ENCODE measurements around the gene METTL17.

Gene METTL17

DNA sequence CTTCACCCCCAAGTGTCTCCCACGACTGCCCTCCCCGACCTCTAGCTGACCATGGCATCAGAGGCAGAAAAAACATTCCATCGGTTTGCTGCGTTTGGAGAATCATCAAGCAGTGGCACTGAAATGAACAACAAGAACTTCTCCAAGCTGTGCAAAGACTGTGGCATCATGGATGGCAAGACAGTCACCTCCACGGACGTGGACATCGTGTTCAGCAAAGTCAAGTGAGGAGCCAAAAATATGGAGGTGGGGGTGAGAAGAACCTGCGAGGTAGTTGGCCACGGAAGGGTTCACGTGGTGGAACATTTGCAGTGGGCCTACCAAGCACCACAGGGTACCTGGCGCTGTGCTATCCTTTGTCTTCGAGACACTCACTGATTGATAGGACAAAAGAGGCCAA, 40.8 kb downstream of the METTL17 start:
- DNase-seq (ENCODE audit: extremely low spot score), result no peak
- TF ChIP-seq, protein P1, sequence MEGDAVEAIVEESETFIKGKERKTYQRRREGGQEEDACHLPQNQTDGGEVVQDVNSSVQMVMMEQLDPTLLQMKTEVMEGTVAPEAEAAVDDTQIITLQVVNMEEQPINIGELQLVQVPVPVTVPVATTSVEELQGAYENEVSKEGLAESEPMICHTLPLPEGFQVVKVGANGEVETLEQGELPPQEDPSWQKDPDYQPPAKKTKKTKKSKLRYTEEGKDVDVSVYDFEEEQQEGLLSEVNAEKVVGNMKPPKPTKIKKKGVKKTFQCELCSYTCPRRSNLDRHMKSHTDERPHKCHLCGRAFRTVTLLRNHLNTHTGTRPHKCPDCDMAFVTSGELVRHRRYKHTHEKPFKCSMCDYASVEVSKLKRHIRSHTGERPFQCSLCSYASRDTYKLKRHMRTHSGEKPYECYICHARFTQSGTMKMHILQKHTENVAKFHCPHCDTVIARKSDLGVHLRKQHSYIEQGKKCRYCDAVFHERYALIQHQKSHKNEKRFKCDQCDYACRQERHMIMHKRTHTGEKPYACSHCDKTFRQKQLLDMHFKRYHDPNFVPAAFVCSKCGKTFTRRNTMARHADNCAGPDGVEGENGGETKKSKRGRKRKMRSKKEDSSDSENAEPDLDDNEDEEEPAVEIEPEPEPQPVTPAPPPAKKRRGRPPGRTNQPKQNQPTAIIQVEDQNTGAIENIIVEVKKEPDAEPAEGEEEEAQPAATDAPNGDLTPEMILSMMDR (IDR thresholded peaks at IDR 0.05; ENCODE audit: control extremely low read depth, extremely low read depth, low read depth, missing control alignments), result no peak
- ChIA-PET POLR2A (no interaction called here), CTCF (interaction anchor here (1.0 to 7.2 kb wide), 2 partner anchors 10 to 15 kb away, joined by 3 to 69 read pairs; no protein-coding TSS in a partner anchor)

DNA sequence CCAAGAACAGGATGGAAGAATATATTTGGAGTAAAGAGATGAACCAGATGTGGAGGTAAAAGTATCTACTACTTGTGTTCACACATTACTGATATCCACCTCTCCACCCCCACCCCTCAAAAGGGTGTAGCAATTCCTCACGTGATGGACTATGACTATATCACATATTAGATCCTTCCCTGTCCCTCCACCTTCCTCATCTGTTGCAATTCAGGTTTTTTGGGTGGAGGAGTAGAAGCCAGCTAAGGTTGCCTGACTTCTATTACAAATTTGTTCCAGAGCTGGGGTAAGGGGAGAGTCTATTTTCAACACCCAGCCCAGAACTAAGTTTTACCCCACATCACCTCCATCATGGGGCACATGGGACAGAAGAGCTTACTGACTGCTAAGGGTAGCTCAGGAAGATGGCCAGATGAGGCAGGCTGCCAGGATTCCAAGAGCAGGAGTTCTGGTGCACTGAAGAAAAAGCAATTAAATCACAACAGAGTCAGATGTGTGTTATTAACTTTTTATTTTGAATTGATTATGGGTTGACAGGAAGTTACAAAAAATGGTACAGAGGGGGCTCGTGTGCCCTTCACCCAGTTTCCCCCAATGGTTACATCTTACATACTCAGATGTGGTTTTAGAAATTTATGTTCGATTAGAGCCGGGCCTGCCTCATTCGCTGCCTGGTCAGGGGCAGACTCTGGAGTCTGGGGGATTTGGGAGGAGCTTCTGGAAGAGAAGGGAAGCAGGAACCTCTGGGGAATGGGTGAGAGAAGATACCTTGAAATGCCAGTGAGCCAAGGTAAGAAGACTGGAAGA, 42.7 kb downstream of the METTL17 start:
- no peak for DNase-seq (ENCODE audit: extremely low spot score)
- POLR2A ChIA-PET, result no interaction called here
- CTCF ChIA-PET, result interaction anchor here (0.7 to 7.2 kb wide), 12 partner anchors 8 to 72 kb away, joined by 3 to 69 read pairs (median 4); no protein-coding TSS in a partner anchor
- TF ChIP-seq, protein P1 (IDR thresholded peaks at IDR 0.05; ENCODE audit: control extremely low read depth, extremely low read depth, low read depth, missing control alignments), result no peak

DNA sequence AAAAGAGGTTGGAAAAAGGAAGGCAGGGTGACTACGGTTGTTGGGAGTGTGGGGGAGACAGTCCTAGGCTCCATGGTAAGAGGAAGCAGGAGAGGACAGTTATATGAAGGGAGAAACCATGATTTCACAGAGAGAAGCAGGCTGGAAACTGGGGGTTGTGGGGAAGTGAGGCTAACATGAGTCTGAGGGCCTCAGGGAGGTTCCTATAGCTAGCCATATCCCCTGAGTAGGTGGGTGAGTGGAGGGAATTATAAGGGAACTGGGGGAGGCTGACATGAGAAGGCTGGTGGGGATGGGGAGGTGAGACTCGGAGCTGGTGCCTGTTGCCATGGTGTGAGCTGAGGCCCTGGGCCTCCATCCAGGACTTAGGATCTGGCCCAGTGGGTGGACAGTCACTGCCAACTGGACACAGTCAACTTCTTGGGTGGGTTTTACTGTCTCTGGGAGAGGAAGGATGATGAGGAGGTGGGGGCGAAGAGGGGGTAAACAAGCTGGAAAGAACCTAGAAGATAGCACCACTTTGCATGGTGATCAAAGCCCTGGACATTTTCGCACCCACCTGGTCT, 43.4 kb downstream of the METTL17 start:
- DNase-seq (ENCODE audit: extremely low spot score), result no peak
- POLR2A ChIA-PET, result no interaction called here
- CTCF ChIA-PET, result interaction anchor here (1.0 to 7.2 kb wide), 8 partner anchors 10 to 59 kb away, joined by 3 to 69 read pairs (median 5); no protein-coding TSS in a partner anchor
- TF ChIP-seq, protein P1 (IDR thresholded peaks at IDR 0.05; ENCODE audit: control extremely low read depth, extremely low read depth, low read depth, missing control alignments), result no peak

GRCh38 chr14:21034707-21035106, 44.9 kb downstream of the METTL17 start, which contains the start of gene RNASE13:
Gene RNASE13, minus strand, starts transcription at chr14:21034807. Its CDS starts 519 bp downstream, at chr14:21034288.
- CTCF ChIA-PET, result interaction anchor here (0.8 to 7.2 kb wide), 6 partner anchors 13 to 69 kb away, joined by 3 to 69 read pairs (median 7); no protein-coding TSS in a partner anchor
- DNase-seq (ENCODE audit: extremely low spot score), result no peak
- TF ChIP-seq, protein P1 (IDR thresholded peaks at IDR 0.05; ENCODE audit: control extremely low read depth, extremely low read depth, low read depth, missing control alignments), result no peak
- POLR2A ChIA-PET, result no interaction called here

- TF ChIP-seq, protein P1 (IDR thresholded peaks at IDR 0.05; ENCODE audit: control extremely low read depth, extremely low read depth, low read depth, missing control alignments), result no peak
- no peak for DNase-seq (ENCODE audit: extremely low spot score)
- CTCF ChIA-PET, result interaction anchor here (1.2 to 7.2 kb wide), 3 partner anchors 22 to 68 kb away, joined by 3 to 69 read pairs (median 8); no protein-coding TSS in a partner anchor
- POLR2A ChIA-PET, result no interaction called here
These were observed 47.0 kb downstream of the METTL17 start for GRCh38 chr14:21036751-21037150.

DNA sequence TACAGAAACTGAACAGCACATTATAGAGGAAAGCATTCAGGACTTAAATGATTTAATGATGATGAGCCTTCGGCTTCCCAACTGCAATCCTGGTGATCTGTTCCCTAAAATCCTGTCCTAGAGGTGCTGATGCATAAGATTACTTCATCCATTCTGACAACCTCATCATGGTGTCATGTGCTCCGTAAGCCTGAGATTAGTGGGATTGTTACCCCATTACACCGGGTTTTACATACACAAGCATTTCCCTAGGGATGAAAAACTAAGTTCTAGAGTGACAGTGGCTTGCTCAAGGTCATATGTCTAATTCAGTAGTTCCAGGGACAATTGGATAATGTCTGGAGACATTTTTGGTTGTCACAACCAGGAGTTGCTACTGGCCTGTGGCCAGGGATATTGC, 47.4 kb downstream of the METTL17 start:
- DNase-seq (ENCODE audit: extremely low spot score), result no peak
- ChIA-PET CTCF (interaction anchor here (1.2 to 7.2 kb wide), 2 partner anchors 22 to 68 kb away, joined by 3 to 69 read pairs; no protein-coding TSS in a partner anchor), POLR2A (no interaction called here)
- TF ChIP-seq, protein P1 (IDR thresholded peaks at IDR 0.05; ENCODE audit: control extremely low read depth, extremely low read depth, low read depth, missing control alignments), result no peak
